HL-60 (cell line): Measurements from ENCODE around the gene CIC.

ENCODE experiments used
- DNase-seq, 2 experiments: peaks; one replicate each; pipeline ENCODE4 v3.0.0-alpha.2; 2010 to 2020; ENCODE audit warnings: low read depth in 1 of 2, low spot score in 1 of 2
- H3K27ac ChIP-seq: fragments of 250-450 bp; sonication (Bioruptor Pico); replicated peaks from 2 replicates; pipeline ENCODE4 v1.5.1; 2020; ENCODE audit warnings: mild to moderate bottlenecking, moderate library complexity
- H3K27me3 ChIP-seq: fragments of 250-450 bp; sonication (Bioruptor Pico); 2 replicates; pipeline ENCODE4 v1.5.1; 2021; ENCODE audit warnings: mild to moderate bottlenecking, moderate library complexity; ENCODE audit not compliant: insufficient read depth, poor library complexity, severe bottlenecking
- H3K4me3 ChIP-seq: replicated peaks from 2 replicates; pipeline ENCODE4 v1.5.1; 2011; ENCODE audit warnings: mild to moderate bottlenecking, control low read depth, low read length; ENCODE audit not compliant: insufficient read depth
- GABPA ChIP-seq: IDR thresholded peaks from 2 replicates; pipeline ENCODE4 v1.6.1; 2012; ENCODE audit warnings: low read depth
- POLR2AphosphoS5 ChIP-seq: IDR thresholded peaks from 2 replicates; pipeline ENCODE4 v1.6.1; 2012; ENCODE audit warnings: low read depth
- SPI1 ChIP-seq: IDR thresholded peaks from 2 replicates; pipeline ENCODE4 v1.6.1; 2012; ENCODE audit warnings: low read depth, mild to moderate bottlenecking, borderline replicate concordance
- TF ChIP-seq, protein P1 (sequence below): IDR thresholded peaks from one replicate; pipeline ENCODE4 v1.5.1; 2011; ENCODE audit warnings: low read length, control low read depth, inconsistent platforms; ENCODE audit not compliant: insufficient read depth
- TF ChIP-seq, protein P2 (sequence below): IDR thresholded peaks from 2 replicates; pipeline ENCODE4 v1.6.1; 2012; ENCODE audit warnings: low read depth; ENCODE audit not compliant: insufficient replicate concordance

CIC gene

GRCh38 chr19:42306646-42307045, 37.6 kb downstream of the CIC start:
- TF ChIP-seq, protein P1, sequence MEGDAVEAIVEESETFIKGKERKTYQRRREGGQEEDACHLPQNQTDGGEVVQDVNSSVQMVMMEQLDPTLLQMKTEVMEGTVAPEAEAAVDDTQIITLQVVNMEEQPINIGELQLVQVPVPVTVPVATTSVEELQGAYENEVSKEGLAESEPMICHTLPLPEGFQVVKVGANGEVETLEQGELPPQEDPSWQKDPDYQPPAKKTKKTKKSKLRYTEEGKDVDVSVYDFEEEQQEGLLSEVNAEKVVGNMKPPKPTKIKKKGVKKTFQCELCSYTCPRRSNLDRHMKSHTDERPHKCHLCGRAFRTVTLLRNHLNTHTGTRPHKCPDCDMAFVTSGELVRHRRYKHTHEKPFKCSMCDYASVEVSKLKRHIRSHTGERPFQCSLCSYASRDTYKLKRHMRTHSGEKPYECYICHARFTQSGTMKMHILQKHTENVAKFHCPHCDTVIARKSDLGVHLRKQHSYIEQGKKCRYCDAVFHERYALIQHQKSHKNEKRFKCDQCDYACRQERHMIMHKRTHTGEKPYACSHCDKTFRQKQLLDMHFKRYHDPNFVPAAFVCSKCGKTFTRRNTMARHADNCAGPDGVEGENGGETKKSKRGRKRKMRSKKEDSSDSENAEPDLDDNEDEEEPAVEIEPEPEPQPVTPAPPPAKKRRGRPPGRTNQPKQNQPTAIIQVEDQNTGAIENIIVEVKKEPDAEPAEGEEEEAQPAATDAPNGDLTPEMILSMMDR: no peak
- TF ChIP-seq SPI1 (no peak), POLR2AphosphoS5 (no peak), GABPA (no peak)
- TF ChIP-seq, protein P2, sequence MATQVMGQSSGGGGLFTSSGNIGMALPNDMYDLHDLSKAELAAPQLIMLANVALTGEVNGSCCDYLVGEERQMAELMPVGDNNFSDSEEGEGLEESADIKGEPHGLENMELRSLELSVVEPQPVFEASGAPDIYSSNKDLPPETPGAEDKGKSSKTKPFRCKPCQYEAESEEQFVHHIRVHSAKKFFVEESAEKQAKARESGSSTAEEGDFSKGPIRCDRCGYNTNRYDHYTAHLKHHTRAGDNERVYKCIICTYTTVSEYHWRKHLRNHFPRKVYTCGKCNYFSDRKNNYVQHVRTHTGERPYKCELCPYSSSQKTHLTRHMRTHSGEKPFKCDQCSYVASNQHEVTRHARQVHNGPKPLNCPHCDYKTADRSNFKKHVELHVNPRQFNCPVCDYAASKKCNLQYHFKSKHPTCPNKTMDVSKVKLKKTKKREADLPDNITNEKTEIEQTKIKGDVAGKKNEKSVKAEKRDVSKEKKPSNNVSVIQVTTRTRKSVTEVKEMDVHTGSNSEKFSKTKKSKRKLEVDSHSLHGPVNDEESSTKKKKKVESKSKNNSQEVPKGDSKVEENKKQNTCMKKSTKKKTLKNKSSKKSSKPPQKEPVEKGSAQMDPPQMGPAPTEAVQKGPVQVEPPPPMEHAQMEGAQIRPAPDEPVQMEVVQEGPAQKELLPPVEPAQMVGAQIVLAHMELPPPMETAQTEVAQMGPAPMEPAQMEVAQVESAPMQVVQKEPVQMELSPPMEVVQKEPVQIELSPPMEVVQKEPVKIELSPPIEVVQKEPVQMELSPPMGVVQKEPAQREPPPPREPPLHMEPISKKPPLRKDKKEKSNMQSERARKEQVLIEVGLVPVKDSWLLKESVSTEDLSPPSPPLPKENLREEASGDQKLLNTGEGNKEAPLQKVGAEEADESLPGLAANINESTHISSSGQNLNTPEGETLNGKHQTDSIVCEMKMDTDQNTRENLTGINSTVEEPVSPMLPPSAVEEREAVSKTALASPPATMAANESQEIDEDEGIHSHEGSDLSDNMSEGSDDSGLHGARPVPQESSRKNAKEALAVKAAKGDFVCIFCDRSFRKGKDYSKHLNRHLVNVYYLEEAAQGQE: no peak
- H3K27me3 ChIP-seq: no peaks in the 10 kb centered on the region

GRCh38 chr19:42309686-42310085, 40.6 kb downstream of the CIC start:
- H3K4me3 ChIP-seq: no peak overlapping the region
- no peak overlapping the region for H3K27ac ChIP-seq
- DNase-seq: no peak
- TF ChIP-seq SPI1: no peak
- TF ChIP-seq, protein P2: no peak
- TF ChIP-seq POLR2AphosphoS5: no peak
- TF ChIP-seq, protein P1: no peak
- no peak for TF ChIP-seq GABPA
- peaks cover 17% of the 10 kb centered on the region for H3K27me3 ChIP-seq

More at GRCh38 chr19:42306646-42307045, 37.6 kb downstream of the CIC start:
- H3K27ac ChIP-seq: no peak overlapping the region
- no peak for DNase-seq
- no peak overlapping the region for H3K4me3 ChIP-seq

DNA sequence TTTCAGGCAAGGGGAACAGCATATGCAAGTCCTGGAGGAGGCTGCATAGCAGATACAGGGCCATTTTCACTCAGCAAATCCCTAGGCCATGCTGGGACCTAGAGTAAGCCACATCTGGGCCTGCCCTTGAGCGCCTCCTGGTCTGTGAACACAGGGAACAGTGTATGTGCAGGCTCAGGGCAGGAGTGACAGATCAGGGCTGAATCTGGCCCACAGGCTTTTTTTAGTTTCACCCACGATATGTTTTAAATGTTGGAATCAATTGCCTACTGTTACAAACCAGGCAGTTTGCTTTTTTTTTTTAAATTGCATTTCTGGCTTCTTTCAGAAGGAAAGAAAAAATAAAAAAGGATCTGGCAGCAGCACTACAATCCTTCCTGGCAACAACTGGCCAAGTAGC, 42.6 kb downstream of the CIC start:
- DNase-seq: no peak
- peaks cover 17% of the 10 kb centered on the region for H3K27me3 ChIP-seq
- no peak overlapping the region for H3K4me3 ChIP-seq
- no peak overlapping the region for H3K27ac ChIP-seq
- TF ChIP-seq, protein P2: no peak
- TF ChIP-seq SPI1 (no peak), POLR2AphosphoS5 (no peak), GABPA (no peak)
- TF ChIP-seq, protein P1: no peak
